HCT116 (cell line): ENCODE results near the gene ING3. TPM values are rescaled to one million over a fixed set of nuclear protein-coding genes. Genes with fewer than 3 reads are reported as not detected.

Experiments used
- ATAC-seq: fragments of 200-7000 bp; cut with Tn5 transposase; 2 replicates; pipeline ENCODE4 v1.9.1; 2020; ENCODE audit warnings: mild to moderate bottlenecking, moderate library complexity
- BruUV-seq: library from RNA; stranded (reverse); fragments of 400-500 nt; replicated peaks from 2 replicates; lab custom pipeline; 2021; lab: Mats Ljungman, UMichigan
- CTCF ChIA-PET: fragments of 300-600 bp; sonication (Branson Sonifier 250); formaldehyde crosslinking; loops from one replicate; lab custom pipeline; 2021; ENCODE audit warnings: antibody characterized with exemption; lab: Charles Lee
- POLR2A ChIA-PET: fragments of 300-600, 350-600 bp; sonication (Branson Sonifier 250); formaldehyde crosslinking; loops from one replicate; lab custom pipeline; 2021; ENCODE audit warnings: antibody characterized with exemption; lab: Charles Lee
- RAD21 ChIA-PET, 2 experiments: fragments of 300-600 bp; sonication (Branson Sonifier 250); formaldehyde crosslinking; loops; one replicate each; lab custom pipeline; 2023; ENCODE audit warnings: low total read pairs in 2 of 2; ENCODE audit not compliant: uncharacterized antibody in 2 of 2, unreplicated experiment in 2 of 2, low non-redundant PET in 1 of 2; lab: Charles Lee
- DNase-seq: peaks from one replicate; pipeline ENCODE4 v3.0.0-alpha.2; 2010; ENCODE audit warnings: low read depth, low spot score
- H2AFZ ChIP-seq: fragments of 200-600 bp; shearing (Covaris generic), sonication (generic); 2 replicates; pipeline ENCODE4 v1.6.1; 2017; ENCODE audit warnings: low read depth, mixed run types, mixed read lengths, antibody characterized with exemption, low read length; ENCODE audit not compliant: poor library complexity, severe bottlenecking
- H3K27ac ChIP-seq: 2 replicates; pipeline ENCODE4 v1.5.1; 2012; ENCODE audit warnings: low read depth, low read length
- H3K27me3 ChIP-seq: fragments of 200-600 bp; sonication (generic); 2 replicates; pipeline ENCODE4 v1.6.1; 2016; ENCODE audit warnings: mixed run types, low read length, mixed read lengths; ENCODE audit not compliant: insufficient read depth
- H3K36me3 ChIP-seq, 2 experiments: fragments of 200-500 bp in 1 of 2; fragments of 200-600 bp in 1 of 2; sonication (Bioruptor generic) in 1 of 2; sonication (generic) in 1 of 2; 2 replicates each; pipeline versions ENCODE4 v1.5.1 to v1.6.1; 2014 to 2016; ENCODE audit warnings: low read length in 2 of 2, inconsistent platforms in 1 of 2, mixed read lengths in 1 of 2, mixed run types in 1 of 2; ENCODE audit not compliant: insufficient read depth in 2 of 2, control insufficient read depth in 1 of 2
- H3K4me1 ChIP-seq, 2 experiments: fragments of 200-600 bp in 1 of 2; sonication (generic) in 1 of 2; 2 replicates each; pipeline versions ENCODE4 v1.5.1 to v1.6.1; 2012 to 2017; ENCODE audit warnings: low read length in 2 of 2, inconsistent platforms in 1 of 2, mild to moderate bottlenecking in 1 of 2, mixed read lengths in 1 of 2, mixed run types in 1 of 2, moderate library complexity in 1 of 2; ENCODE audit not compliant: insufficient read depth in 2 of 2, control insufficient read depth in 1 of 2
- H3K4me2 ChIP-seq: fragments of 200-600 bp; sonication (generic); 2 replicates; pipeline ENCODE4 v1.6.1; 2017; ENCODE audit warnings: mixed run types, low read length, mixed read lengths
- H3K4me3 ChIP-seq, 2 experiments: fragments of 200-600 bp in 1 of 2; sonication (generic) in 1 of 2; replicated peaks in 1 of 2; 2 replicates each; pipeline ENCODE4 v1.5.1; 2011 to 2016; ENCODE audit warnings: low read length in 2 of 2, control low read depth in 1 of 2, low read depth in 1 of 2, mild to moderate bottlenecking in 1 of 2, mixed read lengths in 1 of 2, mixed run types in 1 of 2
- H3K79me2 ChIP-seq: fragments of 200-600 bp; sonication (generic); 2 replicates; pipeline ENCODE4 v1.6.1; 2017; ENCODE audit warnings: mild to moderate bottlenecking, mixed run types, low read length, moderate library complexity, mixed read lengths; ENCODE audit not compliant: insufficient read depth
- H3K9ac ChIP-seq: fragments of 200-600 bp; sonication (generic); 2 replicates; pipeline ENCODE4 v1.6.1; 2016; ENCODE audit warnings: low read length, mixed read lengths
- H3K9me2 ChIP-seq: fragments of 200-600 bp; sonication (generic), shearing (Covaris generic); 2 replicates; pipeline ENCODE4 v1.6.1; 2017; ENCODE audit warnings: mixed run types, mild to moderate bottlenecking, moderate library complexity; ENCODE audit not compliant: insufficient read depth
- H3K9me3 ChIP-seq, 2 experiments: fragments of 200-500 bp in 1 of 2; fragments of 200-600 bp in 1 of 2; sonication (Bioruptor generic) in 1 of 2; sonication (generic) in 1 of 2; 2 replicates each; pipeline ENCODE4 v1.6.1; 2014 to 2017; ENCODE audit warnings: low read length in 2 of 2, mixed read lengths in 2 of 2, inconsistent platforms in 1 of 2, low read depth in 1 of 2, mild to moderate bottlenecking in 1 of 2, mixed run types in 1 of 2, moderate library complexity in 1 of 2; ENCODE audit not compliant: control insufficient read depth in 1 of 2, insufficient read depth in 1 of 2
- H4K20me1 ChIP-seq: fragments of 200-600 bp; sonication (generic), shearing (Covaris generic); 2 replicates; pipeline ENCODE4 v1.6.1; 2017; ENCODE audit warnings: mixed run types, mild to moderate bottlenecking, moderate library complexity; ENCODE audit not compliant: insufficient read depth
- CBX3 ChIP-seq: IDR thresholded peaks from 2 replicates; pipeline ENCODE4 v1.6.1; 2012; ENCODE audit warnings: low read depth
- CEBPB ChIP-seq: IDR thresholded peaks from 2 replicates; pipeline ENCODE4 v1.6.1; 2012; ENCODE audit warnings: low read depth
- ELF1 ChIP-seq: IDR thresholded peaks from 2 replicates; pipeline ENCODE4 v1.6.1; 2012; ENCODE audit warnings: low read depth, borderline replicate concordance
- EZH2 ChIP-seq: fragments of 200-600 bp; sonication (generic); IDR thresholded peaks from 2 replicates; pipeline ENCODE4 v1.6.1; 2017; ENCODE audit warnings: antibody characterized with exemption, mixed run types
- POLR2AphosphoS5 ChIP-seq: IDR thresholded peaks from 2 replicates; pipeline ENCODE4 v1.6.1; 2011; ENCODE audit warnings: mild to moderate bottlenecking, low read depth, low read length, moderate library complexity
- RAD21 ChIP-seq: IDR thresholded peaks from 2 replicates; pipeline ENCODE4 v1.6.1; 2012; ENCODE audit warnings: low read depth, mild to moderate bottlenecking
- TCF7L2 ChIP-seq: IDR thresholded peaks from 2 replicates; pipeline ENCODE4 v1.7.0; 2011; ENCODE audit warnings: borderline replicate concordance, inconsistent platforms; ENCODE audit not compliant: insufficient read depth, insufficient read length; ENCODE audit errors: extremely low read depth
- intact Hi-C: fragments of 100-400 bp; cut with micrococcal nuclease; formaldehyde crosslinking; loops from 2 replicates; pipeline ENCODE4 v1.10.0; 2022
- total RNA-seq: library from RNA; stranded (reverse); gene quantifications from one replicate; pipeline ENCODE4 v1.2.1, GENCODE V29; 2021; ENCODE audit not compliant: unreplicated experiment
- TF ChIP-seq, protein P1 (sequence below), 3 experiments: fragments of 200-600 bp in 1 of 3; sonication (generic) in 1 of 3; IDR thresholded peaks in 2 of 3; conservative IDR thresholded peaks in 1 of 3; 2 replicates each; pipeline ENCODE4 v1.5.1; 2012 to 2017; ENCODE audit warnings: low read depth in 2 of 3, low read length in 2 of 3, antibody characterized with exemption in 1 of 3, borderline replicate concordance in 1 of 3, control low read depth in 1 of 3, mild to moderate bottlenecking in 1 of 3, mixed read lengths in 1 of 3, mixed run types in 1 of 3, moderate library complexity in 1 of 3; ENCODE audit not compliant: insufficient read depth in 1 of 3
- TF ChIP-seq, protein P2 (sequence below): IDR thresholded peaks from 2 replicates; pipeline ENCODE4 v1.6.1; 2012

The ING3 gene
- total RNA-seq, 1 experiment from 2014 or later, result 16.2 TPM

DNA sequence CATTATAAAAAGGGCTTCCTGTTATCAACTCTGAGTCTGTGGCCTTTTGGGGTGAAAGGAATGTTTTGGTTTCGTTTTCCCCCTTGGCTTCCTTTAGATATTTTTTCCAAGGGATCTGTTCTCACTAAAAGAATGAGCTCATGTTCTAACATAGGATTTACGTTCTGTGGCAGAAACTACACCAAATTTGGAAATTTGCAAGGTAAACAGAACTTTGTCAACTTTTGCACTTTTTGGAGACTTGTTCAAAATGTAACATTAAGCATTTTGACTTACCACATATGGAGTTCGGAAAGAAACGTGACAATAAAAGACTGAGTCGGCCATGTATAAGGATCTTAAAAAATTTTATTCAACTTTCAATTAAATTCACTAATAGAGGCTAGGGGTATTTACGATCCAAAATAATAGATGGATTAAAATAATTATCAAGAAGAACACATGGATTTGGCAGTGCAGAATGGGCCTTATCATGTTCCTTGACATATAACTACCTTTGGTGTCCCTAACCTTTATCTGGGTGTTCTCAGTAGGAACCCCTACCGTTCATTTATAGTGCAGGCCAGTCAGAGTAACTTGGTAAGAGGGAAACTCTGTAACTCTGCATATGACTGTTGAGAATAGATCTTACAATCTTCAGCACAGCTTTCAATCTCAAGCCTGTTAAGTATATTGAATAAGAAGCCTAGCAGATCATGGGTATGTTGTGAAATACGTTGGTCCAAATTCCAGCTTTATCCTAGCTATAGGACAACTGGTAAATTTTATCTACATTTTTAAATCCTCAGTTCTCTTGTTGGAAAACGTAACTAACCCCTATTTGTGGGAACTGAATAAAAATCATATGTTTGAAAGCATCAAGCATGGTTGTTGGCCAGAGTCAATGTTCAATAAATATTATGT is 49.8 kb downstream of the ING3 start (continued):
- TF ChIP-seq, protein P1, sequence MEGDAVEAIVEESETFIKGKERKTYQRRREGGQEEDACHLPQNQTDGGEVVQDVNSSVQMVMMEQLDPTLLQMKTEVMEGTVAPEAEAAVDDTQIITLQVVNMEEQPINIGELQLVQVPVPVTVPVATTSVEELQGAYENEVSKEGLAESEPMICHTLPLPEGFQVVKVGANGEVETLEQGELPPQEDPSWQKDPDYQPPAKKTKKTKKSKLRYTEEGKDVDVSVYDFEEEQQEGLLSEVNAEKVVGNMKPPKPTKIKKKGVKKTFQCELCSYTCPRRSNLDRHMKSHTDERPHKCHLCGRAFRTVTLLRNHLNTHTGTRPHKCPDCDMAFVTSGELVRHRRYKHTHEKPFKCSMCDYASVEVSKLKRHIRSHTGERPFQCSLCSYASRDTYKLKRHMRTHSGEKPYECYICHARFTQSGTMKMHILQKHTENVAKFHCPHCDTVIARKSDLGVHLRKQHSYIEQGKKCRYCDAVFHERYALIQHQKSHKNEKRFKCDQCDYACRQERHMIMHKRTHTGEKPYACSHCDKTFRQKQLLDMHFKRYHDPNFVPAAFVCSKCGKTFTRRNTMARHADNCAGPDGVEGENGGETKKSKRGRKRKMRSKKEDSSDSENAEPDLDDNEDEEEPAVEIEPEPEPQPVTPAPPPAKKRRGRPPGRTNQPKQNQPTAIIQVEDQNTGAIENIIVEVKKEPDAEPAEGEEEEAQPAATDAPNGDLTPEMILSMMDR (IDR thresholded peaks at IDR 0.05 in 2 of 3, conservative IDR thresholded peaks at IDR 0.05 in 1 of 3; ENCODE audit: borderline replicate concordance in 1 of 3, insufficient read depth in 1 of 3, low read depth in 2 of 3, low read length in 2 of 3), result no peak
- TF ChIP-seq POLR2AphosphoS5, result no peak
- no peak for TF ChIP-seq EZH2
- no peak for TF ChIP-seq CEBPB

DNA sequence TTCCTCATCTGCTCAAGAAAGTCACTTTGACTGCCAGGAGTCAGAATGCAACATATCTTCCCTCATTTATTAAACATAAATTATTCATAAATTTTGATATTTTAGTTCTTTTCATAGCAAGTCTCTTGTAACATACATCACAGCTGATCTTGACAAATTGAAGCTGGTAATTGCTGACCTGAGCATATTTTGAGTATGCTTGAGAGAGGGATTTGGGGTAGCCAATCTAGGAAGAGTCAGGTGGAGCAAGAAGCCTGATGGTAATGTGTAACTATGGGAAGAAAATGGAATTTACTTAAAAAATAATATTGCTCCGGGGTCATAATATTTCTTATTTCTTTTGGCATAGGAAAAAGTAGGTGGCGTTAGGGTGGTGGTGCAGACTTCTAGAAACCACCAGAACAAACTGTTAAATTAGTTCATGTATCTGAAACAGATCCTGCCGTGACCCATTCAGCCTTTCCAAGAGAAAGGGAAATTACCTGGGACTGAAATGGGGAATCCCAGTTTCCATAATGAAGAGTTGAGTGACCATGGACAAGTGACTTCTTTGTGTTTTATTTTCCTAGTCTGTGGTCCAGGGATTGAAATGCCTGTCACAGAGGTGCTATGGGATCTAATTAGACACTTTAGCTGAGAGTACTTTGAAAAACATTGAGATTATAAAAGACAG is 50.8 kb downstream of the ING3 start:
- intact Hi-C loops, result no loop called here
- ChIA-PET RAD21 (no interaction called here), CTCF (interaction anchor here (1.6 kb wide), 1 partner anchor 14 kb away, joined by 4 read pairs; no protein-coding TSS in a partner anchor), POLR2A (no interaction called here)
- BruUV-seq, result no TSS peak
- Histone ChIP-seq H3K4me3 (no peak overlapping the region), H2AFZ (no peak overlapping the region), H3K79me2 (no peaks in the 10 kb centered on the region), H3K36me3 (no peaks in the 10 kb centered on the region), H3K27me3 (no peaks in the 10 kb centered on the region), H3K9me3 (no peaks in the 10 kb centered on the region), H3K27ac (no peak overlapping the region), H3K4me1 (no peaks in the 10 kb centered on the region), H3K4me2 (no peak overlapping the region), H4K20me1 (no peaks in the 10 kb centered on the region), H3K9ac (no peak overlapping the region), H3K9me2 (no peaks in the 10 kb centered on the region)
- TF ChIP-seq CBX3 (no peak), RAD21 (no peak), TCF7L2 (no peak), ELF1 (no peak)
- TF ChIP-seq, protein P2, sequence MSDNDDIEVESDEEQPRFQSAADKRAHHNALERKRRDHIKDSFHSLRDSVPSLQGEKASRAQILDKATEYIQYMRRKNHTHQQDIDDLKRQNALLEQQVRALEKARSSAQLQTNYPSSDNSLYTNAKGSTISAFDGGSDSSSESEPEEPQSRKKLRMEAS, result no peak
- ATAC-seq (no peak), DNase-seq (no peak)
